ENCODE results near the gene MBOAT2.
A peak's percentile ranks its signal among the peaks of the same experiment; 100 is the strongest.

MBOAT2 gene

GRCh38 chr2:8889978-8890377 lies 113.5 kb downstream of the MBOAT2 start:
- DNase-seq, result no peak

DNA sequence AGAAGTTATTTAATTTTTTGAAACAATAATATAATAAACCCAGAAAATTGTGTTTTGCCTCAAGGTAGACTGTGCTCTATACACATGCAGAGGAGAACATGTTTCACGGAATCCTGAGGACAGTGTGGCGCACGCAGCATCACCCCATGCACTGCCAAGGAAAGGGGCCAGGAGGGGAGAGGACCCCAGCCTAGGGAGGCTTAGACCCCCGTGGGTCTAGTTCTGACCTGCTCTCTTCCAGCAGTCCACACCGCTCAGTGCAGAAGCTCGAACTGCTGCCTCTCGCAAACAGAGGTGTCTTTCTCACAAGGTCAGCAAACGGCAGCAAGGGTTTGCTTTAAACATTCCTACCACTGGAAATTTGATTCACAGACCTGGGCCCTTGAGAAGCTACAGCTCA lies 114.5 kb downstream of the MBOAT2 start:
- no peak for DNase-seq

DNA sequence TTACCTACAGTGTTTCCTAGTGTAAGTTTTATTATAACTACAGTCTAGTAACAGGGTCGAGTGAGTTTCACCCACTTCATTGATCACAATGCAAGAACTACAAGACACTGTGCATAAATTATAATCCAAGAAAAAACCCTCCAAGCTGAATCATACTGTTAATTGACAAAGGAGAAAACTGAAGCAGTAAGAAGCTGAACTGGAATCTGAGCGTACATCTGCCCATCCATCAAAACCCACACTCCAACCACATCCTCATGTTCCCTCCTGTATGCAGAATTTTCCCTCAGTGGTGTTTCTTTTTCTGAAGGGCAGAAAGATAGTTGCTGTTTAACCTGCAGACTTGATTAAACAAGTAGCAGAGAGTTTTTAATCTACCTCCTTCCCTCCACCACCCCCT lies 116.6 kb downstream of the MBOAT2 start:
- DNase-seq, result no peak

DNA sequence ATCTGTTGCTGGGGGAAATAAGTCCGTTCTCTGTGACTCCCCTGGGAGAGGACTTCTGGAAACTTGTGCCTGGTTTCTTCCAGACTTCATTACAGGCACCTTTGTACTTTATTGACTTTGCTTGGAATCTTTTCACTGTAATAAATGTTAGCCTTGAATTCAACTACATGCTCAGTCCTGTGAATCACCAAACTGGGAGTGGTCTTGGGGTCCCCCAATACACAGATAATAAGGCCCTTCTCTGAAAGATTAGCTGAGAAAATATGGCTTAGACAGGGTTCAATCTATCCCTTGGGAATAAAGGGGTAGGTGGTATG lies 117.3 kb downstream of the MBOAT2 start:
- DNase-seq, result no peak

DNA sequence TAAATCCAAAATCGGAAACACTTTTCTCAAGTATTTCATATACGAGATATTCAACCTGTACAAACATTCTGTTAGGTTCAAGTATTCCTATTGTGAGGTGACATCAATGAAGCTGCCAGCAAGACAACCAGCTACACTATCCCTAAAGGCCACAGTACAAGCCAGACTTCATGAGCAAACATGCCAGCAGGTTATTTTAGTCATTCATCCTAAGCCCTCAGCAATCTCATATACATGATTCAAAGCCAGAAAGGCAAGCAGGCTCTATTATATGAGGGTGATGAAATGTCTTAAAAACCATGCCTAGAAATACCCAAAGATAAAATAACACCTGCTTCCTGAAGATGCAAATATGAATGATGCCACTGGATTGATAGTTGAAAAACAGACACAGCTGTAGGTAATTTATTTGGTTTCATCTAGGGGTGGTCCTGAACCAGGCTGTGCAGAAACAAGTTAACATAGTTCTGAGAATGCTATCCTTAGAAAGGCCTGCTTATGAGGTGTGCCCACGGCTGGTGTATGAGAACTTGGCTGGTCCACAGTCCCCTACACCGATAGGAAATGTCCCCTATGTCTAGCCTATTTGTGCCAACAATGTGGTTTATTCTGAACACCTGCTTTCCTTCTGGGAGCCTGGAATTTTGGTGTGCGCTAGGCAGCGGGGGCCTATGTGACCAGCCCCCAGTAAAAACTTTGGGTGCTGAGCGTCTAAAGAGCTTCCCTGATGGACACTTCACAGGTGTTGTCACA lies 117.9 kb downstream of the MBOAT2 start:
- DNase-seq, result no peak

DNA sequence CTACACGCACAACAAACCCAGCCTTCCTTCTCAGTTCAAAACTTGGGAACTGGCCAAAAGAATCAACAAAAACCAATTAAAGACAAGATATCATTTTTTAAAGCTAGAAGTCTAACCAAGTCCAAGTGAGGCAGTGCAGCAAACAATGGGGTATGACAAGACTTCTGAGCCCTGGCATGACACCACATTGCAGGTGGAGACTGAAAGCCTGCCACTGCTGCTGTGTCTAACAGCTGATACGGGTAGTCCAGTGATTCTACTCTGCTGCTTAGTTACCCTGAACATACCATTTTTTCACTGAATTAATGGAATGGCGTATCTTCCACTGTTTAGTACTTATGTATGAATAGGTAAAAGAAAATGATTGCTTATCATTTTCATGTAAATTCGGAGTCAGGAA lies 118.7 kb downstream of the MBOAT2 start:
- no peak for DNase-seq

- DNase-seq, result no peak
Observed at GRCh38 chr2:8882094-8882493, 121.4 kb downstream of the MBOAT2 start.

GRCh38 chr2:8877894-8878293 lies 125.6 kb downstream of the MBOAT2 start:
- no peak for DNase-seq

DNA sequence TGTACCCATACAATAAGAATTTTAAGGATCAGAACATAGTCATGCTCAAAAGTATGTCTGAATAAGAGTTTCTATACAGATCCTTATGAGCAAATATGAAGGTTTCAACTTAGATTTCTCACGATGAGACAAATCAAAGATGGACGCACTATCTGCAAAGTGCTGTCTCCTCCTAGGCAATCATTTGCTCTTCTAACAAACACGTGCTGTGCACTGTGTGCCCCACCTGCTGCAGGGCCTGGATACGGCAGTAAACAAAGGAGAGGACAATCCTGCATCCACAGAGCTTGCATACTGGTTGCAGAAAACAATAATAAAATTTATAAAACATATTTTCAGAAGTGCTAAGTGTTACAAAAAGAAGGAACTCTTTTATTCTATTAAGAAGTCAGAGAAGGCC lies 126.2 kb downstream of the MBOAT2 start:
- DNase-seq, result no peak

- no peak for DNase-seq
Observed at GRCh38 chr2:8876628-8877027, 126.9 kb downstream of the MBOAT2 start.

GRCh38 chr2:8872821-8873432 lies 130.6 kb downstream of the MBOAT2 start:
- DNase-seq, result peak; percentile 50

GRCh38 chr2:8870441-8870840 lies 133.0 kb downstream of the MBOAT2 start:
- DNase-seq, result no peak

- DNase-seq, result no peak
Observed at GRCh38 chr2:8867363-8867762, 136.1 kb downstream of the MBOAT2 start.

DNA sequence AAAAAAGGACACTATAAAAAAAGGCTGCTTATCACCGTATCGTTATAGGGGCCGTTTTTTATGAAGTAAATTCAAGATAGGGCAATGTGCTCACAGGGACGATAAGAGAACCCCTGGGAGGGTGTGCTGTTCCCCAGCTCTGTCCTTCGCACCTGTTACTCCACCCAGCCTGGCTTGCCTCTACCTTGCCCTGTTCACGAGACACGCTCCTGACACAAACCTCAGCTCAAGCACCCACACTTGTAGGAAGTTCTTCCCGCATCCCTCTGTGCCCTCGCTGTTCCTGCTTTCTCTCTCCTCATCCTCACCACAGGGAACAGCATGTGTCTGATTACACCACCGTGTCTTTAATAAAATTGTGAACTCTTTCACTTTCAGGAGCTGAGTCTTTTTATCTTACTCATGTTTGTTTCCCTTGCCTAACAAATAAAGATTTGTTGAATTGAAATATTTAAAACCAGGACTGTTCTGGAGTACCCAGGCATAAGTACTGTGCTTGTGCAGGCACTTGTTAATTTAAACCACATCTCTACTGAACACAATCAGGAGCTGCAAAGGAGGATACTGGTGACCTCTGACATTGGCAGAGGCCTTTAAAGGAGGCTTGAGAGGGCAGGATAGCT lies 140.0 kb downstream of the MBOAT2 start:
- no peak for DNase-seq

- no peak for DNase-seq
Observed at GRCh38 chr2:8862230-8862629, 141.3 kb downstream of the MBOAT2 start.

- DNase-seq, result no peak
Observed at GRCh38 chr2:8861797-8862196, 141.7 kb downstream of the MBOAT2 start.

DNA sequence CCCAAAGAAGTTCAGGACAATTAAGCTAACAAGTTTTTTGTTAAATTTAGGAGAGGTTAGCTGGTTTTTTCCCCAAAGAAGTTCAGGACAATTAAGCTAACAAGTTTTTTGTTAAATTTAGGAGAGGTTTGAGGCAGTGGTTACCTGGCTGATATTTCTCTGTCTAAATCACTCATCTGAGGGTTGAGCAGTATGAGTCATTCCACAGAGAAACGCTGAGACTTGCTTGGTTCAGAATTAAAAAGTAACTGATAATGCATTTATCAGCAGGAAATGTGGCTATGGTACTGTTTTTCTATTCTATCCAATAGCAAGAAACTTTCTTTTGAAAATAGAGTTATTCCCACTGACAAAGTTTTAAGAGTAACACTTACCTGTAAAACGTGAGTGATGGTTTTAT lies 143.2 kb downstream of the MBOAT2 start:
- DNase-seq, result no peak

DNA sequence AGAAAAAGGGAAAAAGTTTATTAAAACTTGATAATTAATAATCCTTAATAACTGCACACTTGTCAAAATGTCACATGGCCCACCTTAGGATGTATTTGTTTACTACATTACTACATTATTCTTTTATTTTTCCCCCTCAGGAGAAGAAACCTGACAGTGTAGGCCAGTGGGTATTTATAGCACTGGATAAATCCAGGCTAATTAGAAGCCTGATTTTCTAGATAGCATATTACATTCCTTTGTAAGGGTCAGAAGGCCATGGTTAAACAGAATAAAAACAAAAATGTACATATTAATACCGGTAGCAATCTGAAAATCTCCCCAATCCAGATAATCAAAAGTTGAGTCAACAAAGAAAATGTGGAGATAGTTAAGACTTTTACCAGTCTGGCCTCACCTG lies 144.6 kb downstream of the MBOAT2 start:
- DNase-seq, result no peak

DNA sequence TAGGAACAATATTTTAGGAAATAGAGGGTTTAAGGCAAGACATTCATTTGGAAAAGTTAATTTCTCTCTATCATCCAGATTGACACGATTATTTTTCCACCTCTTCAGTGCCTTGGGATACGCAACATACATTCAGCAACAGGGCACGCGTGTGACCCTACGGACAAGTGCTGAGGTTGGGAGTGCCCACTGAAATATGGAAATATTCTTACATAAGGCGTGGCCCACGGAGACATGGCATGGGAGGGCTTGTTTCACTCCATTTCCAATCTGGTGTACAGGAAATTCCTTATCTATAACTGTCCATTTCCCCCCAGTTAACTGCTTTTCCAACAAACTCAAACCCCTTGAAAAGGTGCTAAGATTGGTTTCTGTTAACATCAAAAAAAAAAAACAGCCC lies 145.2 kb downstream of the MBOAT2 start:
- DNase-seq, result no peak

- DNase-seq, result no peak
Observed at GRCh38 chr2:8857709-8858108, 145.8 kb downstream of the MBOAT2 start.

GRCh38 chr2:8856176-8856575 lies 147.3 kb downstream of the MBOAT2 start:
- DNase-seq, result no peak

- no peak for DNase-seq
Observed at GRCh38 chr2:8855010-8855409, 148.5 kb downstream of the MBOAT2 start.

GRCh38 chr2:8853426-8853825 lies 150.1 kb downstream of the MBOAT2 start:
- DNase-seq, result no peak

GRCh38 chr2:8851811-8852560 lies 151.5 kb downstream of the MBOAT2 start:
- no peak for DNase-seq

Data from NCI-H446 treated with DMSO at 0.1 percent for 48 hours (cell line).